Rectal smooth muscle tissue (tissue), 1 donor: Measurements from ENCODE around the gene MYH10.

Source experiments
- H3K27ac ChIP-seq: one replicate; pipeline ENCODE4 v1.7.0; 2013; ENCODE audit warnings: low read depth, low read length, inconsistent platforms
- H3K27me3 ChIP-seq: one replicate; pipeline ENCODE4 v1.7.0; 2013; ENCODE audit warnings: low read length; ENCODE audit not compliant: control insufficient read depth, insufficient read depth
- H3K36me3 ChIP-seq: one replicate; pipeline ENCODE4 v1.7.0; 2013; ENCODE audit warnings: low read length; ENCODE audit not compliant: control insufficient read depth, insufficient read depth
- H3K4me1 ChIP-seq: one replicate; pipeline ENCODE4 v1.7.0; 2013; ENCODE audit warnings: low read length; ENCODE audit not compliant: control insufficient read depth, insufficient read depth
- H3K4me3 ChIP-seq: one replicate; pipeline ENCODE4 v1.7.0; 2013; ENCODE audit warnings: low read length
- H3K9ac ChIP-seq: one replicate; pipeline ENCODE4 v1.7.0; 2013; ENCODE audit warnings: low read length

Gene MYH10

GRCh38 chr17:8618825-8619224, 11.7 kb downstream of the MYH10 start:
- Histone ChIP-seq H3K9ac (no peak overlapping the region), H3K4me1 (no peaks in the 10 kb centered on the region), H3K4me3 (no peak overlapping the region), H3K27ac (no peak overlapping the region), H3K27me3 (no peaks in the 10 kb centered on the region), H3K36me3 (no peaks in the 10 kb centered on the region)

GRCh38 chr17:8614988-8615387, 15.5 kb downstream of the MYH10 start:
- H3K9ac ChIP-seq = no peak overlapping the region
- H3K36me3 ChIP-seq = no peaks in the 10 kb centered on the region
- peaks cover 3% of the 10 kb centered on the region for H3K4me1 ChIP-seq
- no peak overlapping the region for H3K27ac ChIP-seq
- H3K4me3 ChIP-seq = no peak overlapping the region
- H3K27me3 ChIP-seq = no peaks in the 10 kb centered on the region

DNA sequence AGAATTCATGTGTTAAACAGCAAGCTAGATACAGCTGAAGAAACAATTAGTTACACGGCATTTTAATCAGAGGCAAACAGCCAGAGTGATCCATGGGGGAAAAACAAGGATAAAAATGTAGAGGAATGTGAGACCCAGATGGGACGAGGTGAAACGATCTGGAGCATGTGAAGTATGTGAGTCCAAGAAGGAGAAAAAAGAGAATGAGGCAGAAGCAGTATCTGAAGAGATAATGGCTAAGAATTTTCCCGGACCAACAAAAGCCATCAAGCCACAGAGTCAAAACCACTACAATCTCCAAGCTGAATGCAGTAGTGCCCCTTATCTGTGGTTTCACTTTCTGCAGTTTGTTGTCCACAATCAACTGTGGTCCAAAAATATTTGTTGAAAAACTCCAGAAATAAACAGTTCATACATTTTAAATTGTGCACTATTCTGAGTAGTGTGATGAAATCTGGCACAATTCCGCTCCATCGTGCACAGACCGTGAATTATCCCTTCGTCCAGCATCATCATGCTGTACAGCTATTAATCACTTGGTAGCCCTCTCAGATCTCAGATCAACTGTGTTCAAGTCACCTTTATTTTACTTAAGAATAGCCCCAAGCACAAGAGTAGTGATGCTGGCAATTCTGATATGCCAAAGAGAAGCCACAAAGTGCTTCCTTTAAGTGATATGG, 18.8 kb downstream of the MYH10 start:
- peaks cover 15% of the 10 kb centered on the region for H3K4me1 ChIP-seq
- no peaks in the 10 kb centered on the region for H3K36me3 ChIP-seq
- peak overlapping the region; percentile 14 for H3K4me3 ChIP-seq
- peak overlapping the region; percentile 16 for H3K27ac ChIP-seq
- H3K27me3 ChIP-seq = no peaks in the 10 kb centered on the region
- H3K9ac ChIP-seq = no peak overlapping the region

GRCh38 chr17:8611137-8611536, 19.4 kb downstream of the MYH10 start:
- H3K36me3 ChIP-seq = no peaks in the 10 kb centered on the region
- H3K4me1 ChIP-seq = peaks cover 21% of the 10 kb centered on the region
- peak overlapping the region; percentile 16 for H3K27ac ChIP-seq
- H3K4me3 ChIP-seq = no peak overlapping the region
- no peaks in the 10 kb centered on the region for H3K27me3 ChIP-seq
- no peak overlapping the region for H3K9ac ChIP-seq

- Histone ChIP-seq H3K27me3 (no peaks in the 10 kb centered on the region), H3K27ac (no peak overlapping the region), H3K9ac (no peak overlapping the region), H3K4me1 (peaks cover 24% of the 10 kb centered on the region), H3K36me3 (no peaks in the 10 kb centered on the region), H3K4me3 (no peak overlapping the region)
These were observed 20.0 kb downstream of the MYH10 start for GRCh38 chr17:8610558-8610957.

- Histone ChIP-seq H3K4me1 (peaks cover 24% of the 10 kb centered on the region), H3K4me3 (no peak overlapping the region), H3K27me3 (no peaks in the 10 kb centered on the region), H3K36me3 (no peaks in the 10 kb centered on the region), H3K27ac (no peak overlapping the region), H3K9ac (no peak overlapping the region)
These were observed 20.6 kb downstream of the MYH10 start for GRCh38 chr17:8609910-8610309.

DNA sequence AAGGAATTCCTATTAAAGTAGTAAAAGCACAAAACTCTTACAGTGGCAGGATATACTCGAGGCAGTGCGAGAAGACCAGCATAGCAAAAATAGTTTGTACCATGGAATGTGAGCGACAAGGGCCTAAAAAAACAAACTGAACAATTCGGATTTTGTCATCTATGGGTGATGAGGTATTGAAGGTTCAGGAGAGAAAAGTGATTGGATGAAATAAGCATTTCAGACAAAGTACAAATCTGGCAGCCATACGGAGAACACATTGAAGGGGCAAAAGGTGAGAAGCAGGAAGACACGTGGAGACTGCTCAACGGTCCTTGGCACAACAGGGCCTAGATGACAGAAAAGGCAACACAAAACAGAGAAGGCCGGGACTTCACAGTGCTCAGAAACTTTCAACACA, 22.5 kb downstream of the MYH10 start:
- no peaks in the 10 kb centered on the region for H3K27me3 ChIP-seq
- H3K9ac ChIP-seq = no peak overlapping the region
- no peaks in the 10 kb centered on the region for H3K36me3 ChIP-seq
- H3K4me3 ChIP-seq = no peak overlapping the region
- H3K27ac ChIP-seq = peak overlapping the region; percentile 1
- peaks cover 24% of the 10 kb centered on the region for H3K4me1 ChIP-seq

DNA sequence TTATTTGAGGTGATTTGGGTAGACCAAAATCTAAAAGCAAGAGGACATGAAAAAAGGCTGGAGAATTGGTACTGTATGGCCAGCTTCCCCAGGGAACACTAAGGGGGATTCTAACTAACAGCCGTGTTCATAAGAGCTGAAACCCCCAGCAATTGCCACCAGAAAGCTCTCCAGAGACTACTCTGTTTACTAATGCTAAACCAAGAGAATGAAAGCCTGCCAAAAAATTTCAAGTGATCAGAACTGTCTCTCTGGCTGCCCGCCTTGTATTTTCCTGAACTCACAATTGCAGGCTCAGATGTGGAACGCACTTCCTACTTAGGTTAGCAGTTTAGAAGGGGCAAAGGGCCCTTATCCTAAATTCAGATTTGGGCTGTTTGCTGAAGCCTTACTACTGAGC, 24.1 kb downstream of the MYH10 start:
- Histone ChIP-seq H3K27ac (peak overlapping the region; percentile 19), H3K4me3 (no peak overlapping the region), H3K4me1 (peaks cover 24% of the 10 kb centered on the region), H3K9ac (no peak overlapping the region), H3K27me3 (no peaks in the 10 kb centered on the region), H3K36me3 (no peaks in the 10 kb centered on the region)

DNA sequence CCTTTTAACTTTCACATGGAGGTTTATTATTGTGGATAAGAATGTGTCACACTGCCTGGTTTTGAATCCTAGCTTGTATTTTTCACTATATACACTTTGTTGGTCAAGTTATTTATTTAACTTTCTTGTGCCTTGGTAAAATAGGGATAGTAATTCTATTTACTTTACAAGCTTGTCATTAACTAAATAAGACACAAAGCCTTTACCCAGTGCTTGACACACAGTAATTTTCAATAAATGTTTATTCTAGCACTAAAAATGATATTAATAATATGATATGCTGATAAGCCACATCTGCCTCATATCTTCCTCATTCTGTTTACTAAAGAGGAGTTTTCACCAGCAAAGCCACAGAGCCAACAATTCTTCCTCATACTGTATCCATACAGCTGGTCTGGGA, 27.8 kb downstream of the MYH10 start:
- Histone ChIP-seq H3K4me3 (no peak overlapping the region), H3K9ac (no peak overlapping the region), H3K36me3 (no peaks in the 10 kb centered on the region), H3K27me3 (no peaks in the 10 kb centered on the region), H3K27ac (no peak overlapping the region), H3K4me1 (peaks cover 13% of the 10 kb centered on the region)

GRCh38 chr17:8599351-8600011, 31.0 kb downstream of the MYH10 start:
- Histone ChIP-seq H3K36me3 (no peaks in the 10 kb centered on the region), H3K27me3 (no peaks in the 10 kb centered on the region), H3K27ac (no peak overlapping the region), H3K9ac (no peak overlapping the region), H3K4me3 (no peak overlapping the region), H3K4me1 (no peaks in the 10 kb centered on the region)

GRCh38 chr17:8598913-8599312, 31.6 kb downstream of the MYH10 start:
- H3K9ac ChIP-seq = no peak overlapping the region
- no peaks in the 10 kb centered on the region for H3K36me3 ChIP-seq
- no peaks in the 10 kb centered on the region for H3K27me3 ChIP-seq
- H3K27ac ChIP-seq = no peak overlapping the region
- H3K4me1 ChIP-seq = no peaks in the 10 kb centered on the region
- H3K4me3 ChIP-seq = no peak overlapping the region

GRCh38 chr17:8593830-8594229, 36.7 kb downstream of the MYH10 start:
- H3K4me1 ChIP-seq = no peaks in the 10 kb centered on the region
- H3K27me3 ChIP-seq = no peaks in the 10 kb centered on the region

GRCh38 chr17:8593276-8593675, 37.2 kb downstream of the MYH10 start:
- Histone ChIP-seq H3K27ac (no peak overlapping the region), H3K27me3 (no peaks in the 10 kb centered on the region), H3K4me1 (no peaks in the 10 kb centered on the region), H3K9ac (no peak overlapping the region), H3K36me3 (no peaks in the 10 kb centered on the region), H3K4me3 (no peak overlapping the region)

More at GRCh38 chr17:8593830-8594229, 36.7 kb downstream of the MYH10 start:
- Histone ChIP-seq H3K27ac (no peak overlapping the region), H3K4me3 (no peak overlapping the region), H3K36me3 (no peaks in the 10 kb centered on the region), H3K9ac (no peak overlapping the region)
